DOHH2 (cell line): ENCODE measurements around the gene TMEM44.

Experiments
- EZH2phosphoT487 ChIP-seq: fragments of 200-600 bp; sonication (generic); IDR thresholded peaks from 2 replicates; pipeline ENCODE4 v1.6.1; 2017; ENCODE audit warnings: borderline replicate concordance, mild to moderate bottlenecking, antibody characterized with exemption, low read length, moderate library complexity, mixed read lengths
- TF ChIP-seq, protein P1 (sequence below): fragments of 200-600 bp; sonication (generic); IDR thresholded peaks from one replicate; pipeline ENCODE4 v1.5.1; 2014; ENCODE audit warnings: antibody characterized with exemption, mild to moderate bottlenecking, low read depth, low read length; ENCODE audit not compliant: poor library complexity, severe bottlenecking

DNA sequence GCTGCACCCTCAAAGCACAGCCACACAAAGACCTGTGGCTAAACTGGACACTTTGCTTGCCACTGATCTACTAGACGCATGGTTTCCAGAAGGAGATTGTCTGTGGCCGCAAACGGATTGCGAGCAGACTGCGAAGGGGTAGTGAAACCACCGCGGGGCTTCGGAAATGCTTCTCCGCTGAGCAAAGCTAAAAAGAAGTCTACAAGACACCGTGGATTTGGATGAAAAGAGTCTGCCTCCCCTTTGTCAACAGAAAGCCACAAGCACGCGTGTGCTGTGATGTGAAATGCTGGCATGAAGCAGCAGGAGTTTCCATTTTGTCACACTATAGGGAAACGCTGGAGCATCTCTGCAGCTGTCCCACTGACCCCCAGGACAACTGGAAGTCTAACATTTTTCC, 63.0 kb downstream of the TMEM44 start:
- TF ChIP-seq, protein P1, sequence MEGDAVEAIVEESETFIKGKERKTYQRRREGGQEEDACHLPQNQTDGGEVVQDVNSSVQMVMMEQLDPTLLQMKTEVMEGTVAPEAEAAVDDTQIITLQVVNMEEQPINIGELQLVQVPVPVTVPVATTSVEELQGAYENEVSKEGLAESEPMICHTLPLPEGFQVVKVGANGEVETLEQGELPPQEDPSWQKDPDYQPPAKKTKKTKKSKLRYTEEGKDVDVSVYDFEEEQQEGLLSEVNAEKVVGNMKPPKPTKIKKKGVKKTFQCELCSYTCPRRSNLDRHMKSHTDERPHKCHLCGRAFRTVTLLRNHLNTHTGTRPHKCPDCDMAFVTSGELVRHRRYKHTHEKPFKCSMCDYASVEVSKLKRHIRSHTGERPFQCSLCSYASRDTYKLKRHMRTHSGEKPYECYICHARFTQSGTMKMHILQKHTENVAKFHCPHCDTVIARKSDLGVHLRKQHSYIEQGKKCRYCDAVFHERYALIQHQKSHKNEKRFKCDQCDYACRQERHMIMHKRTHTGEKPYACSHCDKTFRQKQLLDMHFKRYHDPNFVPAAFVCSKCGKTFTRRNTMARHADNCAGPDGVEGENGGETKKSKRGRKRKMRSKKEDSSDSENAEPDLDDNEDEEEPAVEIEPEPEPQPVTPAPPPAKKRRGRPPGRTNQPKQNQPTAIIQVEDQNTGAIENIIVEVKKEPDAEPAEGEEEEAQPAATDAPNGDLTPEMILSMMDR: no peak
- no peak for TF ChIP-seq EZH2phosphoT487
